Right renal pelvis (tissue), 4 donors: ENCODE data around the gene TBXA2R. TPM values are rescaled to one million over a fixed set of nuclear protein-coding genes. Genes with fewer than 3 reads are reported as not detected.
"Not testable (repeated sequence)": the region's sequence is repeated elsewhere in the genome, so short reads cannot be mapped to it uniquely, and the experiment has no call there.

Experiments
- DNase-seq, 4 donors: peaks; one replicate each; pipeline ENCODE4 v3.0.0-alpha.2; 2013; ENCODE audit warnings: low read depth in 4 of 4, low spot score in 3 of 4, missing footprints in 1 of 4
- polyA plus RNA-seq, 4 donors: library from polyadenylated mRNA; unstranded; fragments of 120-200 nt; gene quantifications; one replicate each; pipeline ENCODE4 v1.2.1, GENCODE V29; 2013; ENCODE audit not compliant: insufficient read length in 4 of 4

TBXA2R gene
- polyA plus RNA-seq, 4 donors: 2.7 to 4.1 (median 3.1) TPM

- DNase-seq: no peak
Observed at GRCh38 chr19:3641515-3642269, 35.0 kb upstream of the TBXA2R start.

DNA sequence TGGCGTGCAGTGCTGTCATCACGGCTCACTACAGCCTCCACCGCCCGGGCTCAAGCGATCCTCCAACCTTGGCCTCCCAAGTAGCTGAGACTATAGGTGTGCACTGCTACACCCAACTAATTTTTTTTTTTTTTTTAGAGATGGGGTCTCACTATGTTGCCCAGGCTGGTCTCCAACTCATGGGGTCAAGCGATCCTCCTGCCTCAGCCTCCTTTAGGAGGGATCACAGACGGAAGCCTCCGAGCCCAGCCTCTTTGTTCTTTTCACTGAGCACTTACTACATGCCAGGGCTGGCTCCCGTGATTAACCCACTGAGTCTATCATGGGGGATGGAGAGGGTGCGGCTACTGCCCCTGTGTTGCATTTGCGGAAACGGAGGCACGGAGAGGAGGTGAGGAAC is 32.8 kb upstream of the TBXA2R start:
- no peak for DNase-seq

DNA sequence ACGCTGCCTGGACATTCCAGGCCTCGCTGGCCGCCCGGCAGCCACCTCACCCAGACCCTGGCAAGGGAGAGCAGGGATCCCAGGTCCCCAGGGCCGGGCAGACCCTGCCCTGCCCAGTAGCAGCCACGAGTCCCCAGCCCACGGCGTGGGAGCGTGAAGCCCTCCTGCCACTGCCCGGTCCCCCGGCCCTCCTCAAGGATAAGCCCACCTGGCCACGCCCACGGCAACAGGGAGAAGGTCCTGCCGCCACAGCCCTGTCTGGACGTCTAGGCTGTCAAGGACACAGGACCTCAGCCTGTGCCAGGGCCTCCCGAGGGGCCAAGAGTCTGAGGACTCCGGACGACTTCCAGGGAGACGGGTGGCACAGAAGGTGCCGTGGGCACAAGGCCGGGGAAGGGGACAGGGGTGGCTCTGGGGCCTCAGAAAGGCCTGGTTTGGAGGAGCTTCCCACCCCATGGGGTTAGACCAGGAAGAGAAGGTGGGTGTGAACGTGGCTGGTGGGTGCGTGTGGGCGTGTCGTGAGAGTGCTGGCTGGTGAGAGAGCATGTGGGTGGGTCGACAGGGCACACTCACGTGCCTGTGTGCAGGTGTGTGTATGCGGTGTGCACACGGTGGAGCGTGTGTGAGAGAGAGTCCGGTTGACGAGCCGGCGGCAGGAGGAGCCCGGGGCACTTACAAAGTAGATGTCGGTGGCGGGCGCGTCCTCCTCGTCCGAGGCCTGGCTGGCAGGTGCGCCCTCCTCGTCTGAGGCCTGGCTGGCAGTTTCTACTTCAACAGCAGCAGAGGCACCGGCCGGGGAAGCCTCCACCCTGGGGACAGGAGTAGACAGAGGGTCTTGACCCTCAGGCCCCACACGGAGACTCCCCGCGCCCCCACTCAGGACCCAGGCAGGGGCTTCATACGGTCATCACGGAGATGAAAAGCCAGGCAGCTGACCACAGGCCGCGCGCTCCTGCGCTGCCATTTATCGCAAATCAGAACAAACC is 31.8 kb upstream of the TBXA2R start:
- no peak for DNase-seq

DNA sequence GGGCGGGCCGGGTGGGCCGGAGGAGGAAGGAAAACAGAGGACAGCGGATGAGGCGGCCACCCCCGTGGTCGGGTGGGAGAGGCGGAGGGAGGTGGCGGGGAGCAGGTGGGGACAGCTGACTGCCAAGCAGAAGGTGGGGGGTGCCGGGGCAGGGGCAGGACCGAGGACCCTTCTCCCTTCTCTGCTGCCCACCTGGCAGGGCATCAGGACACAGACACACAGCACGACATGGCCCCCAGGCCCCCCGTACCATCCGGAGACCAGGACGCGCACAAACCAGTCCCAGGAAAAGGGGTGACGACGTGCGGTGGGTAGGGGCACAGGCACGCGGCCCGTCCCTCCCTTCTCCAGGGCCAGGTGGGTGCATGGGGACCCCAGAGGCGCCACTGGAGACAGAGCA is 30.9 kb upstream of the TBXA2R start:
- DNase-seq: no peak

GRCh38 chr19:3636962-3637361 is 30.3 kb upstream of the TBXA2R start:
- DNase-seq: no peak

DNA sequence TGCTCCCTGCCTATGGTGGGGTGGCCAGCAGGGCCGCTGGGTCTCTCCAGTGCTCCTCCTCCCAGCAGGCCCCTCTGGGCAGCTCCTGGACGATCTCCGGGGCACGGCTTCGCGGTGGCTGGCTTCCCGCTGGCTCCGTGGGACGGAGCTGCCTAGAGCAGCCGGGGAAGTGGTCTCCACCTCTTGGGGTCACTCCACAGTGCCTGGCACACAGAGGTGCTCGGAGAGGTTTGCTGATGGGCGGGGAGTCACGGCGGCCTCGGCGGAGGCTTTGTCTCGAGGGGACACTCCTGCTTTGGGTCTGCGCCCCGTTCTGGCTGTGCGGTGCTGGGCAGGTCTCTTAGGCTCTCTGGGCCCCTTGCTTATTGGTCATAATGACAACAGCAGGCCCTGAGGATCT is 29.8 kb upstream of the TBXA2R start:
- DNase-seq: no peak

DNA sequence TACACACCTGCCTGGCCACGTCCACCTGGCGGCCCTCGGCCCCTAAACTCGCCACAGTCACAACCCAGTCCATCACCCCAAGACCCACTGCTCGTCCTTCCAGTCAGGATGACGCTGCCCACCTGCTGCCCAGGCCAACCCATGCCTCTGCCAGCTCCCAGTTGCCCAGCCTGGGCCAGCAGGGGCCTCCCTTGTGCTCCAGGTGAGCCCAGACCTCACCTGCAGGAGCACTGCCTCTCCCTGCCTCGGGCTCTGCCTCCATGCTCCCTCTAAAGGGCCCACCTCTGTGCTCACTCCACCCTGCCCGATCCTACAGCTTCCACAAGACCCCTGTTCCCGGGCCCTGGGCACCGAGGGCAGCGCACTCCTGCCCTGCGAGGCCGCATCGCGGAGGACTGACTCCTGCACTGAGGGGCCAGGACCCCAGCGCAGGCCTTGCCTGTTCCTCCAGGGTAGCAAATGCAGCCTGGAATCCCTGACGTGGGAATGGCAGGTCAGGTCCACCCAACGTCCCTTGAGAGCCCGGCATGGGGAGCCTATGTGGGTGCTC is 27.9 kb upstream of the TBXA2R start:
- no peak for DNase-seq

- no peak for DNase-seq
Observed at GRCh38 chr19:3633559-3633988, 26.9 kb upstream of the TBXA2R start.

GRCh38 chr19:3632739-3633558 is 26.3 kb upstream of the TBXA2R start:
- DNase-seq: no peak

DNA sequence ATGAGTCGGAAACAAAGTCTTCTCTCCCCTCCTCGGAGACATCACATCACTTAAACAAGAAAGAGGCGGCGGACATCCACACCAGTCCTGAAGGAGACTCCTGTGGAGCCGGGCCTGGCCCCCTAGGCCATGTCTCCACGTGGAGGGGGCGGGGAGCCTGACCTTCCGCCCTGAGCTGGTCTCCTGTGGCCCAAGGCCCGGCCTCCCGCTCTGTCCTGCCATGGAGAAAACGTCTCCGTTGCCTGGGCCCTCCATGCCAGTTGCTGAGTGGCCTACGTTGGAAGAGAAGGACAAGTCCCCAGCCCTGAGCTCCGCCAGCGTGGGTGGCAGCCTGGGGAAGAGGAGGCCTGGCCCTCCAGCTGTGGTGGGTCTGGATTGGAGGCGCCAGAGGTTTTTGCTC is 25.4 kb upstream of the TBXA2R start:
- no peak for DNase-seq

GRCh38 chr19:3631053-3631861 is 24.6 kb upstream of the TBXA2R start:
- DNase-seq: no peak

DNA sequence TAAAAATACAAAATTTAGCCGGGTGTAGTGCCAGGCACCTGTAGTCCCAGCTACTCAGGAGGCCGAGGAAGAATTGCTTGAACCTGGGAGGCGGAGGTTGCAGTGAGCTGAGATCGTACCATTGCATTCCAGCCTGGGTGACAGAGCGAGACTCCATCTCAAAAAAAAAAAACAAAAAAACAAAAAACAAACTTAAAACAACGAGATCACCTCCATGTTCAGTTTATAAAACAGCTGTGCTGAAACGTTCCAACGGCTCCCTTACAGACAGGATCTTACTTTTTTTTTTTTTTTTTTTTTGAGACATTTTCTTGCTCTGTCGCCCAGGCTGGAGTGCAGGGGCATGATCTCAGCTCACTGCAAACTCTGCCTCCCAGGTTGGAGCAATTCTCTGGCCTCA is 22.1 kb upstream of the TBXA2R start:
- not testable (repeated sequence) for DNase-seq

DNA sequence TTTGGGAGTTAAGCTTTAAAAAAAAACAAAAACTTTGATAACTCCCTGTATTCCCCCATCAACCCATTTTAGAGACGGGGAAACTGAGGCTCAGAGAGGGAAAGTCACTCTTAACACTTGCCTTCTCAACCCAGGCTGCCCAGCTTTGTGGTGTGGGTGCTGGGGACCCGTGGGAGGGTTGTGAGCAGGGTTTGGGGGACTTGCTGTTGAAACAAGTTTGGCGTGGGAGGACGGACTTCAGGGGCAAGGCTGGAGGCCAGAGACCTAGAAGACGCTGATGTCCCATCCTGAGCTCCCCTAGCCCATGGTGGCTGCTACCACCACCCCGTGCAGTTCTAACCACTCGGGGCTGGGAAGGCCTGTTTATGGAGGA is 20.7 kb upstream of the TBXA2R start:
- DNase-seq: no peak

- peak; percentile 94 to 97 (median 95) for DNase-seq
Observed at GRCh38 chr19:3626473-3627350, 20.0 kb upstream of the TBXA2R start, which contains the start of gene CACTIN. TSS of gene CACTIN (minus strand) at chr19:3626790. CDS start at chr19:3626762, 28 bp downstream.

- DNase-seq: no peak
Observed at GRCh38 chr19:3625996-3626472, 19.4 kb upstream of the TBXA2R start.

DNA sequence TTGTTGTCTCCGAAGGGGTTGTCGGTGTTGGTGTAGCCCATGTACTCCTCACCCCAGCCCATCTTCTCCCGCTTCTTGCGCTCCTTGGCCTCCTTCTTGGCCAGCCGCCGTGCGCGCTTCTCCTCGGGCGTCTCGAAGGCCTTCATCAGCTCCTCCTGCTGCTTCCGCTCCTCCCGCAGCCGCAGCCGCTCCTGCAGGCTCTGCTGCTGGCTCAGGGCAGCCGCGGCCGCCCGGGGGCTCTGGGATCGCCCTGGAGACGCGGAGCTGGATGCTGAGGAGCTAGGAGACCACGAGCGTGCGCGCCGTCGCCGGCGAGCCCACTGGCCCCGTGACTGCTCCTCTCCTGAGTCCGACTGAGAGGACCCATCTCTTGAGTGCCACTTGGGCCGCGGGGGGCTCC is 17.0 kb upstream of the TBXA2R start:
- no peak for DNase-seq

DNA sequence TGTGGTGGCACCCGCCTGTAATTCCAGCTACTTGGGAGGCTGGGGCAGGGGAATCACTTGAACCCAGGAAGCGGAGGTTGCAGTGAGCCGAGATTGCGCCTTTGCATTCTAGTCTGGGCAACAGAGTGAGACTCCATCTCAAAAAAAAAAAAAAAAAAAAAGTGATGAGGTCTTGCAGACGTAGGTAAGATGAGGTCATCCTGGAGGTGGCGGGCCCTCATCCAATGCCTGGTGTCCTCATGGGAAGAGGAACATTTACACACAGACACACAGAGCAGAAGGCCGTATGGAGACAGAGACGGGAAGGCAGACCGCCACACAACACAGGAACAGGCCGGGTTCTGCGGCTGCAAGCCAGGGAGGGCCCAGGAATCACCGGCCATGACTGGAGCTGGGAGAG is 15.5 kb upstream of the TBXA2R start:
- DNase-seq: no peak

GRCh38 chr19:3621689-3622088 is 15.0 kb upstream of the TBXA2R start:
- DNase-seq: no peak
